Lung (tissue), 12 donors: ENCODE results near the gene AGBL4. TPM values are rescaled to one million over a fixed set of nuclear protein-coding genes. Genes with fewer than 3 reads are reported as not detected.

Experiments used
- ATAC-seq: fragments of 200-7000 bp; cut with Tn5 transposase; one replicate; pipeline ENCODE4 v1.9.1; 2020; ENCODE audit warnings: moderate number of reproducible peaks; ENCODE audit not compliant: insufficient read depth, low FRiP score
- DNase-seq, 3 donors: peaks; one replicate each; pipeline ENCODE4 v3.0.0-alpha.2; 2013 to 2017
- H3K27ac ChIP-seq, 2 donors: one replicate each; pipeline ENCODE4 v1.5.1; 2013; ENCODE audit warnings: mild to moderate bottlenecking in 2 of 2, moderate library complexity in 2 of 2, control low read depth in 1 of 2, inconsistent platforms in 1 of 2, low read depth in 1 of 2, low read length in 1 of 2
- H3K27me3 ChIP-seq, 3 donors: one replicate each; pipeline ENCODE4 v1.5.1; 2013; ENCODE audit warnings: low read length in 2 of 3; ENCODE audit not compliant: control insufficient read depth in 3 of 3, insufficient read depth in 3 of 3
- H3K36me3 ChIP-seq, 4 donors: one replicate each; pipeline ENCODE4 v1.5.1; 2013; ENCODE audit warnings: low read length in 4 of 4, mild to moderate bottlenecking in 1 of 4, moderate library complexity in 1 of 4; ENCODE audit not compliant: control insufficient read depth in 4 of 4, insufficient read depth in 4 of 4
- H3K4me1 ChIP-seq, 5 donors: one replicate each; pipeline ENCODE4 v1.5.1; 2013; ENCODE audit warnings: low read length in 5 of 5, mild to moderate bottlenecking in 2 of 5, moderate library complexity in 1 of 5; ENCODE audit not compliant: control insufficient read depth in 5 of 5, insufficient read depth in 5 of 5
- H3K4me3 ChIP-seq: one replicate; pipeline ENCODE4 v1.5.1; 2013; ENCODE audit warnings: mild to moderate bottlenecking, control low read depth, moderate library complexity
- H3K9ac ChIP-seq, 2 donors: one replicate each; pipeline ENCODE4 v1.5.1; 2013; ENCODE audit warnings: low read length in 2 of 2, control low read depth in 1 of 2; ENCODE audit not compliant: insufficient read depth in 1 of 2
- H3K9me3 ChIP-seq, 4 donors: one replicate each; pipeline ENCODE4 v1.5.1; 2013; ENCODE audit warnings: low read length in 3 of 4, mild to moderate bottlenecking in 1 of 4, moderate library complexity in 1 of 4; ENCODE audit not compliant: control insufficient read depth in 4 of 4, insufficient read depth in 3 of 4
- WGBS, 2 donors: extraction: QIAGEN DNeasy Blood & Tissue Kit; methylation state at CpG; one replicate each; pipeline ENCODE4 v1.1.7; 2013; 5-methylcytosine and 5-hydroxymethylcytosine counted together
- polyA plus RNA-seq, 2 donors: library from polyadenylated mRNA; stranded (reverse); fragments of 200-250 nt; gene quantifications; one replicate each; pipeline ENCODE4 v1.2.1, GENCODE V29; 2013
- total RNA-seq, 2 donors: library from RNA; depleted of rRNA in 1 of 2; stranded (reverse); fragments of >200 nt in 1 of 2; gene quantifications; one replicate each; pipeline ENCODE4 v1.2.1, GENCODE V29; 2014 to 2021
- TF ChIP-seq, protein P1 (sequence below): IDR thresholded peaks from 2 replicates; pipeline ENCODE4 v1.5.1; 2012; ENCODE audit warnings: mild to moderate bottlenecking; ENCODE audit errors: control extremely low read depth, extremely low read depth
- donor health status: control.
- donor health status: control.
- donor health status: Bipolar disorder and iron deficiency.
- donor health status: healthy.
- donor health status: DM: yes; HTN: yes; CAD: no.

The AGBL4 gene
- total and polyA plus RNA-seq, 4 donors, result 0.24 to 7.5 (median 2.6) TPM

DNA sequence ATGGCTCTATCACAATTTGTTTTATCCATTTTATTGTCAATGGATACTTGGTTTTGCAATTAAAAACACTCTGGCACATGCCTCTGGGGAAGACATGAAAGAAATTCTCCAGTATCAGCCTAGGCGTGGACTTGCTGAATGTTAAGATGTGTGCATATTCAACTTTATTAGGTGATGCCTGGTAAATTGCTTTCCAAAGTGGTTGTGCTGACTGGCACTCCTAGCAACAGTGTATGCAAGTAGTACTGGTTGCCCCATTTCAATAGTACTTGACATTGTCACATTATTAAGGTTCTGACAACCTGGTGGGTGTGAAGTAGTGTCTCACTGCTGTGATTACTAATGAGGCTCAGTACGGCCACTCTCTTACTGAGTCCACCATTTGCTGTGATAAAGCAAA is 1295.2 kb downstream of the AGBL4 start:
- peaks cover 5 to 35% (median 15%) of the 10 kb centered on the region in 4 donors for H3K36me3 ChIP-seq
- ATAC-seq (no peak), DNase-seq (no peak)
- H3K9ac ChIP-seq, result no peak overlapping the region
- no peak overlapping the region for H3K27ac ChIP-seq
- no peaks in the 10 kb centered on the region for H3K9me3 ChIP-seq
- no peak overlapping the region for H3K4me3 ChIP-seq
- H3K27me3 ChIP-seq, result no peaks in the 10 kb centered on the region
- no peaks in the 10 kb centered on the region for H3K4me1 ChIP-seq
- TF ChIP-seq, protein P1, sequence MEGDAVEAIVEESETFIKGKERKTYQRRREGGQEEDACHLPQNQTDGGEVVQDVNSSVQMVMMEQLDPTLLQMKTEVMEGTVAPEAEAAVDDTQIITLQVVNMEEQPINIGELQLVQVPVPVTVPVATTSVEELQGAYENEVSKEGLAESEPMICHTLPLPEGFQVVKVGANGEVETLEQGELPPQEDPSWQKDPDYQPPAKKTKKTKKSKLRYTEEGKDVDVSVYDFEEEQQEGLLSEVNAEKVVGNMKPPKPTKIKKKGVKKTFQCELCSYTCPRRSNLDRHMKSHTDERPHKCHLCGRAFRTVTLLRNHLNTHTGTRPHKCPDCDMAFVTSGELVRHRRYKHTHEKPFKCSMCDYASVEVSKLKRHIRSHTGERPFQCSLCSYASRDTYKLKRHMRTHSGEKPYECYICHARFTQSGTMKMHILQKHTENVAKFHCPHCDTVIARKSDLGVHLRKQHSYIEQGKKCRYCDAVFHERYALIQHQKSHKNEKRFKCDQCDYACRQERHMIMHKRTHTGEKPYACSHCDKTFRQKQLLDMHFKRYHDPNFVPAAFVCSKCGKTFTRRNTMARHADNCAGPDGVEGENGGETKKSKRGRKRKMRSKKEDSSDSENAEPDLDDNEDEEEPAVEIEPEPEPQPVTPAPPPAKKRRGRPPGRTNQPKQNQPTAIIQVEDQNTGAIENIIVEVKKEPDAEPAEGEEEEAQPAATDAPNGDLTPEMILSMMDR, result no peak
- WGBS, 2 donors, result 75 to 85% methylated on average over 2 of the region's 2 CpGs

- no peaks in the 10 kb centered on the region for H3K4me1 ChIP-seq
- no peak for DNase-seq
- 92 to 96% methylated on average over 4 of the region's 4 CpGs for WGBS, 2 donors
- H3K9ac ChIP-seq, result no peak overlapping the region
- H3K27me3 ChIP-seq, result no peaks in the 10 kb centered on the region
- H3K27ac ChIP-seq, result no peak overlapping the region
- ATAC-seq, result no peak
- no peaks in the 10 kb centered on the region for H3K9me3 ChIP-seq
- peaks cover 1 to 20% (median 7%) of the 10 kb centered on the region in 4 donors for H3K36me3 ChIP-seq
- TF ChIP-seq, protein P1, result no peak
- H3K4me3 ChIP-seq, result no peak overlapping the region
Observed at GRCh38 chr1:48726557-48727215, 1297.1 kb downstream of the AGBL4 start.

DNA sequence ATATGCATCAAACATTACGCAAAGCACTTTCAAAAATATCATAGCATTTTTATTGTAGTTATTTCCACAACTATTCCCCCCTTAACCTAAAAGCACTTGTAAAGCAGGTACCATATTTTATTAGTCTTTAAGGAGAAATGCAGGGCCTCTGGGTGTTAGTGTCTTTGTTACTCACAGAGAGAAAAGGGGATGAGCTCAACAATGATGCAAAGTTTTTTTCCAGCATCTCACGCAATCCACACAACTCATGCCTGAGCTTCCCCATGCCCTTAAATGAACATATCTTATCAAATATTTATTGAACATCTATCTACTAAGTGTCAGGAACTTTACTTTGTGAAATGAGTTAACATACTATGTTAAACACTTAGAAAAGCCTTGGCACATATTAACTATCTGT is 1297.6 kb downstream of the AGBL4 start:
- TF ChIP-seq, protein P1, result no peak
- H3K9me3 ChIP-seq, result no peaks in the 10 kb centered on the region
- no peaks in the 10 kb centered on the region for H3K4me1 ChIP-seq
- peaks cover under 1 to 15% (median 2%) of the 10 kb centered on the region in 4 donors for H3K36me3 ChIP-seq
- ATAC-seq (no peak), DNase-seq (no peak)
- no peak overlapping the region for H3K27ac ChIP-seq
- no peak overlapping the region for H3K9ac ChIP-seq
- 93 to 98% methylated on average over 2 of the region's 2 CpGs for WGBS, 2 donors
- no peaks in the 10 kb centered on the region for H3K27me3 ChIP-seq
- H3K4me3 ChIP-seq, result no peak overlapping the region
